Mesenchymal stem cell (in vitro differentiated cells and primary cell): ENCODE measurements around the gene SLC16A13.

Source experiments
- DNase-seq: peaks from one replicate; pipeline ENCODE4 v3.0.0-alpha.2; 2013
- H2AFZ ChIP-seq: one replicate; pipeline ENCODE4 v1.6.1; 2013; ENCODE audit warnings: low read depth, mild to moderate bottlenecking, control low read depth, inconsistent platforms, low read length, moderate library complexity
- H2AK5ac ChIP-seq: 2 replicates; pipeline ENCODE4 v1.6.1; 2013; ENCODE audit warnings: low read length, moderate library complexity, mild to moderate bottlenecking, inconsistent platforms; ENCODE audit not compliant: severe bottlenecking
- H2BK120ac ChIP-seq: one replicate; pipeline ENCODE4 v1.6.1; 2013; ENCODE audit warnings: low read depth, mild to moderate bottlenecking, inconsistent platforms, low read length, moderate library complexity
- H2BK12ac ChIP-seq, 2 experiments: one replicate each; pipeline ENCODE4 v1.6.1; 2013; ENCODE audit warnings: inconsistent platforms in 2 of 2, low read length in 2 of 2, mild to moderate bottlenecking in 2 of 2, moderate library complexity in 2 of 2, control low read depth in 1 of 2
- H2BK15ac ChIP-seq: one replicate; pipeline ENCODE4 v1.6.1; 2013; ENCODE audit warnings: mild to moderate bottlenecking, low read depth, inconsistent platforms; ENCODE audit not compliant: poor library complexity, severe bottlenecking
- H2BK5ac ChIP-seq: 2 replicates; pipeline ENCODE4 v1.6.1; 2013; ENCODE audit warnings: low read depth, mild to moderate bottlenecking, low read length, control low read depth, inconsistent platforms; ENCODE audit not compliant: poor library complexity, severe bottlenecking
- H3K14ac ChIP-seq, 2 experiments: one replicate each; pipeline ENCODE4 v1.6.1; 2013; ENCODE audit warnings: inconsistent platforms in 2 of 2, low read length in 2 of 2, control low read depth in 1 of 2, mild to moderate bottlenecking in 1 of 2, moderate library complexity in 1 of 2
- H3K18ac ChIP-seq, 2 experiments: one replicate each; pipeline ENCODE4 v1.6.1; 2013; ENCODE audit warnings: inconsistent platforms in 2 of 2, low read length in 2 of 2, control low read depth in 1 of 2, low read depth in 1 of 2, mild to moderate bottlenecking in 1 of 2
- H3K23ac ChIP-seq, 2 experiments: one replicate each; pipeline ENCODE4 v1.6.1; 2013; ENCODE audit warnings: inconsistent platforms in 2 of 2, low read length in 2 of 2, mild to moderate bottlenecking in 2 of 2, moderate library complexity in 2 of 2, control low read depth in 1 of 2
- H3K27ac ChIP-seq: 2 replicates; pipeline ENCODE4 v1.5.1; 2013; ENCODE audit warnings: mild to moderate bottlenecking, moderate library complexity, low read length, control low read depth, inconsistent platforms; ENCODE audit not compliant: poor library complexity, severe bottlenecking
- H3K27me3 ChIP-seq, 2 experiments: 2 replicates each; pipeline versions ENCODE4 v1.6.1 to v1.7.0; 2013; ENCODE audit warnings: low read length in 2 of 2, mild to moderate bottlenecking in 2 of 2, moderate library complexity in 2 of 2, control low read depth in 1 of 2, inconsistent platforms in 1 of 2; ENCODE audit not compliant: control insufficient read depth in 1 of 2, insufficient read depth in 1 of 2
- H3K36me3 ChIP-seq, 2 experiments: 2 replicates each; pipeline versions ENCODE4 v1.6.1 to v1.7.0; 2013; ENCODE audit warnings: low read length in 2 of 2, control low read depth in 1 of 2, inconsistent platforms in 1 of 2, low read depth in 1 of 2, mild to moderate bottlenecking in 1 of 2; ENCODE audit not compliant: insufficient read depth in 2 of 2, control insufficient read depth in 1 of 2
- H3K4ac ChIP-seq, 2 experiments: one replicate each; pipeline ENCODE4 v1.6.1; 2013; ENCODE audit warnings: inconsistent platforms in 2 of 2, low read length in 2 of 2, mild to moderate bottlenecking in 2 of 2, moderate library complexity in 2 of 2, control low read depth in 1 of 2, low read depth in 1 of 2
- H3K4me1 ChIP-seq: 2 replicates; pipeline ENCODE4 v1.6.1; 2013; ENCODE audit warnings: low read depth, low read length, control low read depth; ENCODE audit not compliant: control insufficient read depth, insufficient read depth
- H3K4me2 ChIP-seq: 2 replicates; pipeline ENCODE4 v1.6.1; 2013; ENCODE audit warnings: low read length, mild to moderate bottlenecking, inconsistent platforms; ENCODE audit not compliant: poor library complexity, severe bottlenecking
- H3K4me3 ChIP-seq, 2 experiments: 2 replicates each; pipeline versions ENCODE4 v1.5.1 to v1.7.0; 2013; ENCODE audit warnings: low read length in 2 of 2, mild to moderate bottlenecking in 2 of 2, control low read depth in 1 of 2, low read depth in 1 of 2; ENCODE audit not compliant: insufficient read depth in 1 of 2
- H3K79me1 ChIP-seq: replicated peaks from 2 replicates; pipeline ENCODE4 v1.6.1; 2013; ENCODE audit warnings: mild to moderate bottlenecking, control low read depth, low read length, inconsistent platforms; ENCODE audit not compliant: poor library complexity, severe bottlenecking
- H3K9ac ChIP-seq: 2 replicates; pipeline ENCODE4 v1.7.0; 2013; ENCODE audit warnings: mild to moderate bottlenecking, low read length, moderate library complexity
- H3K9me3 ChIP-seq: 2 replicates; pipeline ENCODE4 v1.7.0; 2013; ENCODE audit warnings: mild to moderate bottlenecking, low read length; ENCODE audit not compliant: control insufficient read depth
- H4K8ac ChIP-seq: one replicate; pipeline ENCODE4 v1.6.1; 2013; ENCODE audit warnings: inconsistent platforms, mild to moderate bottlenecking, low read length, moderate library complexity
- H4K91ac ChIP-seq: one replicate; pipeline ENCODE4 v1.6.1; 2013; ENCODE audit warnings: mild to moderate bottlenecking, low read length, inconsistent platforms
- WGBS: methylation state at CpG from one replicate; pipeline ENCODE4 v1.1.7; 2013; ENCODE audit warnings: mixed read lengths; 5-methylcytosine and 5-hydroxymethylcytosine counted together

The SLC16A13 gene

GRCh38 chr17:7003745-7004144 is 32.1 kb upstream of the SLC16A13 start:
- no peak overlapping the region for H4K91ac ChIP-seq
- no peak overlapping the region for H3K4me3 ChIP-seq
- H3K14ac ChIP-seq: no peak overlapping the region
- H3K4me1 ChIP-seq: no peaks in the 10 kb centered on the region
- H3K23ac ChIP-seq: no peak overlapping the region
- H4K8ac ChIP-seq: no peak overlapping the region
- no peak overlapping the region for H2BK12ac ChIP-seq
- 95% methylated on average over 1 of the region's 2 CpGs for WGBS
- no peak overlapping the region for H2BK120ac ChIP-seq
- H3K79me1 ChIP-seq: peaks cover 45% of the 10 kb centered on the region
- no peak overlapping the region for H2BK5ac ChIP-seq
- no peak overlapping the region for H3K4ac ChIP-seq
- H3K9ac ChIP-seq: no peak overlapping the region
- H3K27ac ChIP-seq: no peak overlapping the region
- no peaks in the 10 kb centered on the region for H3K9me3 ChIP-seq
- H3K18ac ChIP-seq: no peak overlapping the region
- H2AK5ac ChIP-seq: no peak overlapping the region
- no peak overlapping the region for H3K4me2 ChIP-seq
- DNase-seq: no peak
- H2AFZ ChIP-seq: no peak overlapping the region
- H3K27me3 ChIP-seq: no peaks in the 10 kb centered on the region
- H3K36me3 ChIP-seq: peaks cover 52 to 59% of the 10 kb centered on the region in 2 experiments
- no peak overlapping the region for H2BK15ac ChIP-seq

GRCh38 chr17:7004398-7005253 is 31.2 kb upstream of the SLC16A13 start:
- H3K4me3 ChIP-seq: no peak overlapping the region
- H3K4ac ChIP-seq: no peak overlapping the region
- no peak overlapping the region for H2BK5ac ChIP-seq
- WGBS: no CpG with 5 or more reads among the region's 2 CpGs
- no peak overlapping the region for H2BK15ac ChIP-seq
- no peak overlapping the region for H2BK120ac ChIP-seq
- no peak overlapping the region for H4K91ac ChIP-seq
- DNase-seq: peak; percentile 73
- peaks cover 45 to 55% of the 10 kb centered on the region in 2 experiments for H3K36me3 ChIP-seq
- no peaks in the 10 kb centered on the region for H3K4me1 ChIP-seq
- no peak overlapping the region for H3K4me2 ChIP-seq
- no peak overlapping the region for H3K23ac ChIP-seq
- no peak overlapping the region for H3K27ac ChIP-seq
- no peaks in the 10 kb centered on the region for H3K27me3 ChIP-seq
- H4K8ac ChIP-seq: no peak overlapping the region
- H3K9ac ChIP-seq: no peak overlapping the region
- H3K18ac ChIP-seq: no peak overlapping the region
- H2AK5ac ChIP-seq: no peak overlapping the region
- H2AFZ ChIP-seq: no peak overlapping the region
- H3K9me3 ChIP-seq: no peaks in the 10 kb centered on the region
- H3K14ac ChIP-seq: no peak overlapping the region
- H3K79me1 ChIP-seq: peaks cover 44% of the 10 kb centered on the region
- no peak overlapping the region for H2BK12ac ChIP-seq

GRCh38 chr17:7005716-7006115 is 30.1 kb upstream of the SLC16A13 start:
- H3K18ac ChIP-seq: no peak overlapping the region
- WGBS: 93% methylated on average over 6 of the region's 7 CpGs

GRCh38 chr17:7007143-7007542 is 28.7 kb upstream of the SLC16A13 start:
- Histone ChIP-seq H2BK5ac (no peak overlapping the region), H3K27me3 (no peaks in the 10 kb centered on the region), H3K4ac (no peak overlapping the region), H3K9ac (no peak overlapping the region), H3K14ac (no peak overlapping the region), H4K91ac (no peak overlapping the region), H3K4me2 (no peak overlapping the region), H2AK5ac (no peak overlapping the region), H3K4me3 (no peak overlapping the region), H2BK12ac (no peak overlapping the region), H2BK15ac (no peak overlapping the region), H4K8ac (no peak overlapping the region), H3K79me1 (peaks cover 32% of the 10 kb centered on the region), H3K27ac (no peak overlapping the region), H3K23ac (no peak overlapping the region), H3K4me1 (peaks cover 7% of the 10 kb centered on the region), H2AFZ (no peak overlapping the region), H2BK120ac (no peak overlapping the region), H3K36me3 (peaks cover 28 to 34% of the 10 kb centered on the region in 2 experiments), H3K9me3 (no peaks in the 10 kb centered on the region), H3K18ac (no peak overlapping the region)
- no peak for DNase-seq
- WGBS: 98% methylated on average over 2 of the region's 2 CpGs

More at GRCh38 chr17:7005716-7006115, 30.1 kb upstream of the SLC16A13 start:
- Histone ChIP-seq H4K91ac (no peak overlapping the region), H3K27ac (no peak overlapping the region), H3K4ac (no peak overlapping the region), H2BK120ac (no peak overlapping the region), H3K4me2 (no peak overlapping the region), H3K79me1 (peaks cover 41% of the 10 kb centered on the region), H2AK5ac (no peak overlapping the region), H4K8ac (no peak overlapping the region), H2BK5ac (no peak overlapping the region), H3K14ac (no peak overlapping the region), H2AFZ (no peak overlapping the region), H3K9me3 (no peaks in the 10 kb centered on the region), H2BK12ac (no peak overlapping the region), H3K36me3 (peaks cover 39 to 48% of the 10 kb centered on the region in 2 experiments), H2BK15ac (no peak overlapping the region), H3K4me3 (no peak overlapping the region), H3K9ac (no peak overlapping the region), H3K27me3 (no peaks in the 10 kb centered on the region), H3K23ac (no peak overlapping the region), H3K4me1 (peaks cover 3% of the 10 kb centered on the region)
- DNase-seq: no peak
